ENCODE measurements around the gene SDF4. TPM values are rescaled to one million over a fixed set of nuclear protein-coding genes. Genes with fewer than 3 reads are reported as not detected.

The SDF4 gene
- total and polyA plus RNA-seq, 2 of the 8 experiments (the other 6 are each of a cell fraction or from before 2014, with no cell fraction given), result 45.5 to 75.6 TPM

- no peak for TF ChIP-seq CBX5 (IDR thresholded peaks at IDR 0.05; ENCODE audit: low read depth, low read length)
Measured at GRCh38 chr1:1259951-1260600, 28.3 kb upstream of the SDF4 start (continued).

All from H1 (cell line).